GM12878 (cell line): ENCODE data around the gene GPC5. TPM values are rescaled to one million over a fixed set of nuclear protein-coding genes. Genes with fewer than 3 reads are reported as not detected.

Source experiments
- ATAC-seq: fragments of 200-7000 bp; cut with Tn5 transposase; 3 replicates; pipeline ENCODE4 v1.9.1; 2020; ENCODE audit warnings: mild to moderate bottlenecking, moderate library complexity
- BruUV-seq: library from RNA; stranded (reverse); fragments of 400-500 nt; replicated peaks from 2 replicates; lab custom pipeline; 2021; lab: Mats Ljungman, UMichigan
- CTCF ChIA-PET: fragments of 300-600 bp; sonication (Branson Sonifier 250); formaldehyde crosslinking; extraction: SDS; loops from one replicate; lab custom pipeline; 2021; ENCODE audit warnings: inconsistent platforms; lab: Yijun Ruan, JAX
- POLR2A ChIA-PET: fragments of 350-600 bp; formaldehyde crosslinking; extraction: SDS; loops from one replicate; lab custom pipeline; 2021; ENCODE audit warnings: inconsistent platforms; lab: Charles Lee
- RAD21 ChIA-PET: fragments of 300-600 bp; sonication (Branson Sonifier 250); formaldehyde crosslinking; loops from one replicate; lab custom pipeline; 2023; ENCODE audit warnings: antibody characterized with exemption; ENCODE audit not compliant: unreplicated experiment; lab: Charles Lee
- SMC1A ChIA-PET: fragments of 300-600 bp; sonication (Branson Sonifier 250); formaldehyde crosslinking; loops from one replicate; lab custom pipeline; 2023; ENCODE audit not compliant: unreplicated experiment, uncharacterized antibody; lab: Charles Lee
- DNase-seq: peaks from one replicate; pipeline ENCODE4 v3.0.0-alpha.2; 2011; ENCODE audit warnings: low read depth, low spot score
- FAIRE-seq: peaks from 3 replicates; lab custom pipeline; 2011; peaks lifted over from hg19 to GRCh38; lab: Jason Lieb, UNC
- H2AFZ ChIP-seq: 2 replicates; pipeline ENCODE4 v1.6.0; 2011; ENCODE audit warnings: low read depth, low read length, control low read depth; ENCODE audit not compliant: control insufficient read depth
- H3K27ac ChIP-seq: 2 replicates; pipeline ENCODE4 v1.5.1; 2011; ENCODE audit warnings: control low read depth; ENCODE audit not compliant: control insufficient read depth, insufficient read depth
- H3K27me3 ChIP-seq, 2 experiments: replicated peaks in 1 of 2; 2 replicates each; pipeline versions ENCODE4 v1.6.0 to v1.6.1; 2011; ENCODE audit warnings: low read length in 1 of 2; ENCODE audit not compliant: control insufficient read depth in 2 of 2, insufficient read depth in 2 of 2
- H3K36me3 ChIP-seq, 2 experiments: 2 replicates each; pipeline ENCODE4 v1.5.1; 2011; ENCODE audit warnings: low read length in 1 of 2; ENCODE audit not compliant: control insufficient read depth in 2 of 2, insufficient read depth in 2 of 2
- H3K4me1 ChIP-seq: 2 replicates; pipeline ENCODE4 v1.6.1; 2011; ENCODE audit warnings: mild to moderate bottlenecking, low read length, moderate library complexity, mixed read lengths; ENCODE audit not compliant: control insufficient read depth, insufficient read depth
- H3K4me2 ChIP-seq: 2 replicates; pipeline ENCODE4 v1.6.0; 2011; ENCODE audit warnings: control low read depth; ENCODE audit not compliant: control insufficient read depth, insufficient read depth
- H3K4me3 ChIP-seq: fragments of 200-600 bp; sonication (generic); 2 replicates; pipeline ENCODE4 v1.5.1; 2016
- H3K79me2 ChIP-seq: 2 replicates; pipeline ENCODE4 v1.6.0; 2011; ENCODE audit warnings: low read length; ENCODE audit not compliant: control insufficient read depth, insufficient read depth
- H3K9ac ChIP-seq: 2 replicates; pipeline ENCODE4 v1.8.0; 2011; ENCODE audit warnings: low read length, control low read depth, mixed read lengths; ENCODE audit not compliant: control insufficient read depth, insufficient read depth
- H3K9me3 ChIP-seq: replicated peaks from 3 replicates; pipeline ENCODE4 v1.5.1; 2011; ENCODE audit warnings: mild to moderate bottlenecking, low read length; ENCODE audit not compliant: control insufficient read depth, insufficient read depth
- H4K20me1 ChIP-seq: 2 replicates; pipeline ENCODE4 v1.6.0; 2011; ENCODE audit not compliant: control insufficient read depth, insufficient read depth
- EZH2 ChIP-seq: IDR thresholded peaks from 2 replicates; pipeline ENCODE4 v1.6.1; 2012; ENCODE audit warnings: low read depth, mild to moderate bottlenecking, control low read depth, inconsistent platforms, low read length, borderline replicate concordance; ENCODE audit not compliant: control insufficient read depth
- FOXM1 ChIP-seq: IDR thresholded peaks from 2 replicates; pipeline ENCODE4 v1.6.1; 2012; ENCODE audit warnings: low read depth, mild to moderate bottlenecking, inconsistent platforms, low read length, moderate library complexity
- HDAC2 ChIP-seq: fragments of 200-600 bp; sonication (generic); IDR thresholded peaks from 2 replicates; pipeline ENCODE4 v1.6.1; 2017
- HDGF ChIP-seq: fragments of 450-650 bp; IDR thresholded peaks from 2 replicates; pipeline ENCODE4 v1.6.1; 2016; ENCODE audit warnings: antibody characterized with exemption
- JUND ChIP-seq: IDR thresholded peaks from 2 replicates; pipeline ENCODE4 v1.6.1; 2012; ENCODE audit warnings: low read depth, mild to moderate bottlenecking, low read length, improper control_type of control experiment, moderate library complexity
- NR2C2 ChIP-seq: IDR thresholded peaks from 2 replicates; pipeline ENCODE4 v1.6.1; 2011; ENCODE audit warnings: borderline replicate concordance, low read depth; ENCODE audit not compliant: control insufficient read depth, insufficient read length
- PAX5 ChIP-seq: IDR thresholded peaks from 2 replicates; pipeline ENCODE4 v1.6.1; 2011; ENCODE audit warnings: low read depth, low read length, borderline replicate concordance
- PAX8 ChIP-seq: fragments of 450-650 bp; IDR thresholded peaks from 2 replicates; pipeline ENCODE4 v1.6.1; 2017; ENCODE audit warnings: mild to moderate bottlenecking, moderate library complexity
- RFX5 ChIP-seq: IDR thresholded peaks from 2 replicates; pipeline ENCODE4 v1.6.1; 2011; ENCODE audit warnings: low read depth, low read length, improper control_type of control experiment
- STAT1 ChIP-seq: fragments of 450-650 bp; conservative IDR thresholded peaks from 2 replicates; pipeline ENCODE4 v1.6.1; 2014; ENCODE audit warnings: antibody characterized with exemption, mild to moderate bottlenecking
- TCF12 ChIP-seq: IDR thresholded peaks from 2 replicates; pipeline ENCODE4 v1.6.1; 2011; ENCODE audit warnings: low read depth, mild to moderate bottlenecking, low read length
- TCF7 ChIP-seq: IDR thresholded peaks from 2 replicates; pipeline ENCODE4 v1.6.1; 2014; ENCODE audit warnings: antibody characterized with exemption, borderline replicate concordance
- ZBED1 ChIP-seq: IDR thresholded peaks from 2 replicates; pipeline ENCODE4 v1.6.1; 2016; ENCODE audit warnings: borderline replicate concordance
- ZNF274 ChIP-seq: IDR thresholded peaks from one replicate; pipeline ENCODE4 v1.8.0; 2011; ENCODE audit not compliant: insufficient read length, insufficient read depth
- WGBS: methylation state at CpG from one replicate; pipeline ENCODE4 v1.1.6; 2016; ENCODE audit warnings: low lambda C conversion rate; ENCODE audit not compliant: insufficient replicate concordance, insufficient coverage; ENCODE audit errors: missing lambda C conversion rate; 5-methylcytosine and 5-hydroxymethylcytosine counted together
- in situ Hi-C: fragments of 300-500 bp; cut with MboI; formaldehyde crosslinking; loops from 9 replicates; pipeline ENCODE4 v1.14.3; 2018; ENCODE audit warnings: mixed read lengths
- intact Hi-C: fragments of 100-400 bp; cut with micrococcal nuclease; formaldehyde crosslinking; loops from one replicate; pipeline ENCODE4 v1.14.2; 2022; ENCODE audit not compliant: unreplicated experiment
- polyA plus RNA-seq, 11 experiments: library from polyadenylated mRNA; depleted of rRNA in 4 of 11; unstranded in 6 of 11; stranded (reverse) in 5 of 11; fragments of >200 nt; fragmentation: Nextera tagmentation in 4 of 11; fragmentation: Illumina TruSeq in 1 of 11; extraction: Ambion mirVana in 4 of 11; extraction: Trizol in 1 of 11; gene quantifications; 1 replicate in 1 of 11; 2 replicates in 10 of 11; pipeline versions ENCODE4 v1.2.1 to v1.2.3, GENCODE V29; 2011 to 2016; ENCODE audit warnings: inconsistent platforms in 2 of 11, missing spikeins in 2 of 11, low read depth in 1 of 11
- total RNA-seq, 4 experiments: library from RNA; depleted of rRNA in 3 of 4; stranded (reverse); fragments of >200 nt in 3 of 4; fragmentation: Illumina TruSeq in 1 of 4; extraction: Trizol in 1 of 4; gene quantifications; 2 replicates each; pipeline versions ENCODE4 v1.2.1 to v1.2.3, GENCODE V29; 2013 to 2021
- TF ChIP-seq, protein P1 (sequence below): IDR thresholded peaks from 2 replicates; pipeline ENCODE4 v1.6.1; 2012; ENCODE audit warnings: mild to moderate bottlenecking, low read depth, low read length
- TF ChIP-seq, protein P2 (sequence below): fragments of 450-650 bp; IDR thresholded peaks from 2 replicates; pipeline ENCODE4 v1.6.1; 2018; ENCODE audit warnings: mild to moderate bottlenecking, low read depth, moderate library complexity; ENCODE audit not compliant: partially characterized antibody
- TF ChIP-seq, protein P3 (sequence below): fragments of 450-650 bp; IDR thresholded peaks from 2 replicates; pipeline ENCODE4 v1.6.1; 2016; ENCODE audit warnings: mild to moderate bottlenecking
- TF ChIP-seq, protein P4 (sequence below): fragments of 450-650 bp; IDR thresholded peaks from 2 replicates; pipeline ENCODE4 v1.6.1; 2017; ENCODE audit warnings: borderline replicate concordance

The GPC5 gene
- total and polyA plus RNA-seq, 10 of the 15 experiments (the other 5 are each of a cell fraction or from before 2014, with no cell fraction given): 0.05 to 0.87 (median 0.44) TPM; not detected in 1

DNA sequence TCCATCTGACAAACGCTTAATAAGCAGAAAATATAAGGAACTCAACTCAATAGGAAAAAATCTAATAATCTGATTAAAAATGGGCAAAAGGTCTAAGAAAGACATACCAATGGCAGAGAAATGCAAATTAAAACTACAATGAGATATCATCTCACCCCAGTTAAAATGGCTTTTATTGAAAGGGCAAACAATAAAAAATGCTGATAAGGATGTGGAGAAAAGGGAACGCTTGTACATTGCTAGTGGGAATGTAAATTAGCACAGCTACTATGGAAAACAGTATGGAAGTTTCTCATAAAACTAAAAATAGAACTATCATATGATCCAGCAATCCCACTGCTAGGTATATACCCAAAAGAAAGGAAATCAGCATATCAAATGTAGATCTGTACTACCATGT, 1319.4 kb downstream of the GPC5 start:
- H4K20me1 ChIP-seq: no peaks in the 10 kb centered on the region
- H3K27ac ChIP-seq: no peak overlapping the region
- H3K36me3 ChIP-seq: no peaks in the 10 kb centered on the region
- no peak overlapping the region for H3K4me2 ChIP-seq
- WGBS: 0% methylated on average over 2 of the region's 2 CpGs
- ChIA-PET SMC1A (no interaction called here), POLR2A (no interaction called here), CTCF (no interaction called here), RAD21 (no interaction called here)
- BruUV-seq: no TSS peak
- no peaks in the 10 kb centered on the region for H3K27me3 ChIP-seq
- FAIRE-seq (no peak), ATAC-seq (no peak), DNase-seq (no peak)
- intact Hi-C loops (no loop called here), in situ Hi-C loops (no loop called here)
- no peak overlapping the region for H3K4me3 ChIP-seq
- no peak overlapping the region for H3K9ac ChIP-seq
- H3K9me3 ChIP-seq: no peaks in the 10 kb centered on the region
- no peaks in the 10 kb centered on the region for H3K79me2 ChIP-seq
- no peak overlapping the region for H2AFZ ChIP-seq
- H3K4me1 ChIP-seq: no peaks in the 10 kb centered on the region
- TF ChIP-seq STAT1: no peak
- TF ChIP-seq NR2C2: no peak
- TF ChIP-seq EZH2: no peak
- TF ChIP-seq FOXM1: no peak
- TF ChIP-seq, protein P1, sequence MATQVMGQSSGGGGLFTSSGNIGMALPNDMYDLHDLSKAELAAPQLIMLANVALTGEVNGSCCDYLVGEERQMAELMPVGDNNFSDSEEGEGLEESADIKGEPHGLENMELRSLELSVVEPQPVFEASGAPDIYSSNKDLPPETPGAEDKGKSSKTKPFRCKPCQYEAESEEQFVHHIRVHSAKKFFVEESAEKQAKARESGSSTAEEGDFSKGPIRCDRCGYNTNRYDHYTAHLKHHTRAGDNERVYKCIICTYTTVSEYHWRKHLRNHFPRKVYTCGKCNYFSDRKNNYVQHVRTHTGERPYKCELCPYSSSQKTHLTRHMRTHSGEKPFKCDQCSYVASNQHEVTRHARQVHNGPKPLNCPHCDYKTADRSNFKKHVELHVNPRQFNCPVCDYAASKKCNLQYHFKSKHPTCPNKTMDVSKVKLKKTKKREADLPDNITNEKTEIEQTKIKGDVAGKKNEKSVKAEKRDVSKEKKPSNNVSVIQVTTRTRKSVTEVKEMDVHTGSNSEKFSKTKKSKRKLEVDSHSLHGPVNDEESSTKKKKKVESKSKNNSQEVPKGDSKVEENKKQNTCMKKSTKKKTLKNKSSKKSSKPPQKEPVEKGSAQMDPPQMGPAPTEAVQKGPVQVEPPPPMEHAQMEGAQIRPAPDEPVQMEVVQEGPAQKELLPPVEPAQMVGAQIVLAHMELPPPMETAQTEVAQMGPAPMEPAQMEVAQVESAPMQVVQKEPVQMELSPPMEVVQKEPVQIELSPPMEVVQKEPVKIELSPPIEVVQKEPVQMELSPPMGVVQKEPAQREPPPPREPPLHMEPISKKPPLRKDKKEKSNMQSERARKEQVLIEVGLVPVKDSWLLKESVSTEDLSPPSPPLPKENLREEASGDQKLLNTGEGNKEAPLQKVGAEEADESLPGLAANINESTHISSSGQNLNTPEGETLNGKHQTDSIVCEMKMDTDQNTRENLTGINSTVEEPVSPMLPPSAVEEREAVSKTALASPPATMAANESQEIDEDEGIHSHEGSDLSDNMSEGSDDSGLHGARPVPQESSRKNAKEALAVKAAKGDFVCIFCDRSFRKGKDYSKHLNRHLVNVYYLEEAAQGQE: no peak
- TF ChIP-seq RFX5: no peak
- TF ChIP-seq, protein P2, sequence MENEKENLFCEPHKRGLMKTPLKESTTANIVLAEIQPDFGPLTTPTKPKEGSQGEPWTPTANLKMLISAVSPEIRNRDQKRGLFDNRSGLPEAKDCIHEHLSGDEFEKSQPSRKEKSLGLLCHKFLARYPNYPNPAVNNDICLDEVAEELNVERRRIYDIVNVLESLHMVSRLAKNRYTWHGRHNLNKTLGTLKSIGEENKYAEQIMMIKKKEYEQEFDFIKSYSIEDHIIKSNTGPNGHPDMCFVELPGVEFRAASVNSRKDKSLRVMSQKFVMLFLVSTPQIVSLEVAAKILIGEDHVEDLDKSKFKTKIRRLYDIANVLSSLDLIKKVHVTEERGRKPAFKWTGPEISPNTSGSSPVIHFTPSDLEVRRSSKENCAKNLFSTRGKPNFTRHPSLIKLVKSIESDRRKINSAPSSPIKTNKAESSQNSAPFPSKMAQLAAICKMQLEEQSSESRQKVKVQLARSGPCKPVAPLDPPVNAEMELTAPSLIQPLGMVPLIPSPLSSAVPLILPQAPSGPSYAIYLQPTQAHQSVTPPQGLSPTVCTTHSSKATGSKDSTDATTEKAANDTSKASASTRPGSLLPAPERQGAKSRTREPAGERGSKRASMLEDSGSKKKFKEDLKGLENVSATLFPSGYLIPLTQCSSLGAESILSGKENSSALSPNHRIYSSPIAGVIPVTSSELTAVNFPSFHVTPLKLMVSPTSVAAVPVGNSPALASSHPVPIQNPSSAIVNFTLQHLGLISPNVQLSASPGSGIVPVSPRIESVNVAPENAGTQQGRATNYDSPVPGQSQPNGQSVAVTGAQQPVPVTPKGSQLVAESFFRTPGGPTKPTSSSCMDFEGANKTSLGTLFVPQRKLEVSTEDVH: no peak
- no peak for TF ChIP-seq HDAC2
- TF ChIP-seq, protein P3, sequence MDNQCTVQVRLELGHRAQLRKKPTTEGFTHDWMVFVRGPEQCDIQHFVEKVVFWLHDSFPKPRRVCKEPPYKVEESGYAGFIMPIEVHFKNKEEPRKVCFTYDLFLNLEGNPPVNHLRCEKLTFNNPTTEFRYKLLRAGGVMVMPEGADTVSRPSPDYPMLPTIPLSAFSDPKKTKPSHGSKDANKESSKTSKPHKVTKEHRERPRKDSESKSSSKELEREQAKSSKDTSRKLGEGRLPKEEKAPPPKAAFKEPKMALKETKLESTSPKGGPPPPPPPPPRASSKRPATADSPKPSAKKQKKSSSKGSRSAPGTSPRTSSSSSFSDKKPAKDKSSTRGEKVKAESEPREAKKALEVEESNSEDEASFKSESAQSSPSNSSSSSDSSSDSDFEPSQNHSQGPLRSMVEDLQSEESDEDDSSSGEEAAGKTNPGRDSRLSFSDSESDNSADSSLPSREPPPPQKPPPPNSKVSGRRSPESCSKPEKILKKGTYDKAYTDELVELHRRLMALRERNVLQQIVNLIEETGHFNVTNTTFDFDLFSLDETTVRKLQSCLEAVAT: no peak
- TF ChIP-seq TCF7: no peak
- TF ChIP-seq PAX8: no peak
- no peak for TF ChIP-seq HDGF
- TF ChIP-seq ZBED1: no peak
- TF ChIP-seq ZNF274: no peak
- no peak for TF ChIP-seq JUND
- TF ChIP-seq TCF12: no peak
- TF ChIP-seq, protein P4, sequence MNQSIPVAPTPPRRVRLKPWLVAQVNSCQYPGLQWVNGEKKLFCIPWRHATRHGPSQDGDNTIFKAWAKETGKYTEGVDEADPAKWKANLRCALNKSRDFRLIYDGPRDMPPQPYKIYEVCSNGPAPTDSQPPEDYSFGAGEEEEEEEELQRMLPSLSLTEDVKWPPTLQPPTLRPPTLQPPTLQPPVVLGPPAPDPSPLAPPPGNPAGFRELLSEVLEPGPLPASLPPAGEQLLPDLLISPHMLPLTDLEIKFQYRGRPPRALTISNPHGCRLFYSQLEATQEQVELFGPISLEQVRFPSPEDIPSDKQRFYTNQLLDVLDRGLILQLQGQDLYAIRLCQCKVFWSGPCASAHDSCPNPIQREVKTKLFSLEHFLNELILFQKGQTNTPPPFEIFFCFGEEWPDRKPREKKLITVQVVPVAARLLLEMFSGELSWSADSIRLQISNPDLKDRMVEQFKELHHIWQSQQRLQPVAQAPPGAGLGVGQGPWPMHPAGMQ: no peak
- no peak for TF ChIP-seq PAX5
